Sigmoid colon (tissue), 7 donors: Measurements from ENCODE around the gene MNAT1. TPM values are rescaled to one million over a fixed set of nuclear protein-coding genes. Genes with fewer than 3 reads are reported as not detected.
A peak's percentile ranks its signal among the peaks of the same experiment; 100 is the strongest.

Source experiments
- DNase-seq: peaks from one replicate; pipeline ENCODE4 v3.0.0-alpha.2; 2019
- H3K27ac ChIP-seq, 4 donors: fragments of 200-600 bp; sonication (generic); one replicate each; pipeline ENCODE4 v1.5.1; 2016 to 2019; ENCODE audit warnings: mild to moderate bottlenecking in 1 of 4
- H3K27me3 ChIP-seq, 3 donors: fragments of 200-600 bp; sonication (generic); one replicate each; pipeline ENCODE4 v1.5.1; 2019; ENCODE audit warnings: mild to moderate bottlenecking in 1 of 3
- H3K36me3 ChIP-seq, 4 donors: fragments of 200-600 bp; sonication (generic); one replicate each; pipeline ENCODE4 v1.5.1; 2016 to 2019
- H3K4me1 ChIP-seq, 4 donors: fragments of 200-600 bp; sonication (generic); one replicate each; pipeline ENCODE4 v1.5.1; 2017 to 2019
- H3K4me3 ChIP-seq, 4 donors: fragments of 200-600 bp; sonication (generic); one replicate each; pipeline ENCODE4 v1.5.1; 2017 to 2019; ENCODE audit warnings: mild to moderate bottlenecking in 2 of 4, moderate library complexity in 1 of 4
- H3K9me3 ChIP-seq, 4 donors: fragments of 200-600 bp in 3 of 4; sonication (generic) in 3 of 4; one replicate each; pipeline versions ENCODE4 v1.5.1 to v1.6.1; 2013 to 2019
- CTCF ChIP-seq, 4 experiments: fragments of 450-650 bp in 3 of 4; fragments of 200-600 bp in 1 of 4; IDR thresholded peaks; one replicate each; pipeline ENCODE4 v1.5.1; 2016 to 2019; ENCODE audit warnings: antibody characterized with exemption in 4 of 4, mild to moderate bottlenecking in 3 of 4, moderate library complexity in 2 of 4
- EP300 ChIP-seq, 4 donors: sonication (generic); formaldehyde crosslinking; IDR thresholded peaks; one replicate each; pipeline ENCODE4 v1.6.1; 2017; ENCODE audit warnings: antibody characterized with exemption in 4 of 4
- POLR2A ChIP-seq, 2 donors: fragments of 450-650 bp; IDR thresholded peaks; one replicate each; pipeline ENCODE4 v1.6.1; 2016; ENCODE audit warnings: antibody characterized with exemption in 2 of 2, mild to moderate bottlenecking in 2 of 2, moderate library complexity in 2 of 2
- POLR2AphosphoS5 ChIP-seq, 4 donors: sonication (generic); formaldehyde crosslinking; IDR thresholded peaks; one replicate each; pipeline ENCODE4 v1.6.1; 2017; ENCODE audit warnings: antibody characterized with exemption in 4 of 4
- WGBS, 2 donors: extraction: QIAGEN DNeasy Blood & Tissue Kit; methylation state at CpG; one replicate each; pipeline ENCODE4 v1.1.7; 2013; 5-methylcytosine and 5-hydroxymethylcytosine counted together
- intact Hi-C: fragments of 100-400 bp; cut with DNase I; formaldehyde crosslinking; loops from one replicate; pipeline ENCODE4 v1.15.1; 2023
- polyA plus RNA-seq, 3 donors: library from polyadenylated mRNA; stranded (reverse); fragments of 200-250 nt; gene quantifications; one replicate each; pipeline ENCODE4 v1.2.3, GENCODE V29; 2013
- total RNA-seq, 4 donors: library from RNA; depleted of rRNA; stranded (reverse); fragments of >200 nt; gene quantifications; one replicate each; pipeline ENCODE4 v1.1.0, GENCODE V29; 2016
- donor health status: healthy with polysubstance abuse.
- donor health status: Bipolar disorder and iron deficiency.
- donor health status: healthy.

The MNAT1 gene
- total and polyA plus RNA-seq, 7 donors = 9.5 to 65.0 (median 22.4) TPM

- H3K4me1 ChIP-seq = peaks cover 0 to 19% (median 11%) of the 10 kb centered on the region in 4 donors
- H3K27me3 ChIP-seq = no peaks in the 10 kb centered on the region
- no peaks in the 10 kb centered on the region for H3K9me3 ChIP-seq
- WGBS, 2 donors = 97 to 98% methylated on average over 4 of the region's 4 CpGs
- H3K27ac ChIP-seq = peak overlapping the region in 2 of 4 donors; percentile 4 to 18
- no peak overlapping the region for H3K4me3 ChIP-seq
- intact Hi-C loops = no loop called here
- no peak for DNase-seq
- H3K36me3 ChIP-seq = no peaks in the 10 kb centered on the region
- TF ChIP-seq POLR2A (IDR thresholded peaks at IDR 0.05) = no peak
- TF ChIP-seq EP300 (IDR thresholded peaks at IDR 0.05) = no peak
- TF ChIP-seq POLR2AphosphoS5 (IDR thresholded peaks at IDR 0.05) = peak in 1 of 4 donors; percentile 12
- TF ChIP-seq CTCF (IDR thresholded peaks at IDR 0.05) = no peak
Measured at GRCh38 chr14:60865378-60866127, 131.0 kb downstream of the MNAT1 start.

GRCh38 chr14:60867503-60868172, 133.1 kb downstream of the MNAT1 start:
- Histone ChIP-seq H3K27ac (no peak overlapping the region), H3K36me3 (no peaks in the 10 kb centered on the region), H3K9me3 (no peaks in the 10 kb centered on the region), H3K4me3 (no peak overlapping the region), H3K4me1 (peaks cover 0 to 7% (median 3%) of the 10 kb centered on the region in 4 donors), H3K27me3 (no peaks in the 10 kb centered on the region)
- TF ChIP-seq POLR2AphosphoS5 (IDR thresholded peaks at IDR 0.05) = no peak
- no peak for TF ChIP-seq EP300 (IDR thresholded peaks at IDR 0.05)
- TF ChIP-seq CTCF (IDR thresholded peaks at IDR 0.05) = no peak
- TF ChIP-seq POLR2A (IDR thresholded peaks at IDR 0.05) = no peak
- intact Hi-C loops = no loop called here
- no peak for DNase-seq

GRCh38 chr14:60878121-60878520, 143.6 kb downstream of the MNAT1 start:
- no peak overlapping the region for H3K4me3 ChIP-seq
- no peaks in the 10 kb centered on the region for H3K4me1 ChIP-seq
- DNase-seq = no peak
- WGBS, 2 donors = 96 to 97% methylated on average over 1 of the region's 1 CpG
- peaks cover 0 to 30% (median 0%) of the 10 kb centered on the region in 4 donors for H3K36me3 ChIP-seq
- intact Hi-C loops = no loop called here
- TF ChIP-seq POLR2AphosphoS5 (IDR thresholded peaks at IDR 0.05) (no peak), EP300 (IDR thresholded peaks at IDR 0.05) (no peak), CTCF (IDR thresholded peaks at IDR 0.05) (no peak), POLR2A (IDR thresholded peaks at IDR 0.05) (no peak)
- no peak overlapping the region for H3K27ac ChIP-seq
- peaks cover 0 to 3% (median 0%) of the 10 kb centered on the region in 4 donors for H3K9me3 ChIP-seq
- no peaks in the 10 kb centered on the region for H3K27me3 ChIP-seq

GRCh38 chr14:60878536-60878935, 144.0 kb downstream of the MNAT1 start:
- Histone ChIP-seq H3K27me3 (no peaks in the 10 kb centered on the region), H3K27ac (no peak overlapping the region), H3K9me3 (peaks cover 0 to 4% (median 0%) of the 10 kb centered on the region in 4 donors), H3K4me1 (no peaks in the 10 kb centered on the region), H3K36me3 (peaks cover 0 to 34% (median 0%) of the 10 kb centered on the region in 4 donors), H3K4me3 (no peak overlapping the region)
- DNase-seq = no peak
- no peak for TF ChIP-seq POLR2A (IDR thresholded peaks at IDR 0.05)
- TF ChIP-seq EP300 (IDR thresholded peaks at IDR 0.05) = no peak
- TF ChIP-seq POLR2AphosphoS5 (IDR thresholded peaks at IDR 0.05) = no peak
- TF ChIP-seq CTCF (IDR thresholded peaks at IDR 0.05) = no peak
- intact Hi-C loops = no loop called here
